ENCODE measurements around the gene SDF4.

DNA sequence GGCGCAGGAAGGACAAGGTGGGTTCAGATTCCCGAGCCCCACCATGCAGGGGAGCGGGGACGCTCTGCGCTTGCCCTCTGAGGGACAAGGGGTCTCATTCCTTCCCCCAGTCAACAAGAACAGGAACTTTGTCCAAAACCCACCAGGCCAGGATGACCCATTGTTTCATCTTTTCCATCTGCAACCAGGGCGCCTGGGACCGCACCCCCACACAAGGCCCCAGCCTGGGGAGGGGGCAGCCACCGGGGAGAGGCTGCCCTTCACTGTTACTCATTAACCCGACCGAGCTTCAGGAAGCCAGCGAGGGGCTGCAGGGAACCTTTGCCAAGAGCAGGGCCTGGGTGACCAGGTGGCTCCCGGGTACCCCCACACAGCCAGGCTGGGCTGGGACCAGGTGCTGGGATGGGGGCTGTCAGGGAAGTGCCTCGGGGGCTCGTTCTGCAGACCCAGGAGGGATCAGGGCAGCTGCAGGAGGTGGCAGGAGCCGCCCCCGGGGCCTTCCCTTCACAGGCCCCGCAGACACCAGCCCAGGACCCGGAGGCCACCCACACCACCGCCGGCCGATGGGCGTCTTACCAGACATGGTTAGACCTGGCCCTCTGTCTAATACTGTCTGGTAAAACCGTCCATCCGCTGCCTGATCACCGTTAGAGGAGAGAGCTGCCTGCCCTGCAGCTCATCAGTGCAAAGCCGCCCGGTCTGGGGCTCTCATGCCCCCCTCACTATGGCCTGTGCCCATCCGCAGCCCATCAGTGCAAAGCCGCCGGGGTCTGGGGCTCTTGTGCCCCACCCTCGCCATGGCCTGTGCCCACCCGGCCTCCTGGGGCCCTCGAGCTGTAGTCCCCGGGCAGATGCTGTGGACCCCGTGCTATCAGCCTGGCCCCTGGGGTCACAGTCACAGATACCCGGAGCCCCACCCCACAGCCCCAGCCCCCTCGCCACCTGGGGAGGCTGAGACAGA lies 63.1 kb downstream of the SDF4 start:
- TF ChIP-seq, protein P1, sequence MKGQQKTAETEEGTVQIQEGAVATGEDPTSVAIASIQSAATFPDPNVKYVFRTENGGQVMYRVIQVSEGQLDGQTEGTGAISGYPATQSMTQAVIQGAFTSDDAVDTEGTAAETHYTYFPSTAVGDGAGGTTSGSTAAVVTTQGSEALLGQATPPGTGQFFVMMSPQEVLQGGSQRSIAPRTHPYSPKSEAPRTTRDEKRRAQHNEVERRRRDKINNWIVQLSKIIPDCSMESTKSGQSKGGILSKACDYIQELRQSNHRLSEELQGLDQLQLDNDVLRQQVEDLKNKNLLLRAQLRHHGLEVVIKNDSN (IDR thresholded peaks at IDR 0.05): no peak
- TF ChIP-seq MAX (IDR thresholded peaks at IDR 0.05): no peak
- TF ChIP-seq YY1 (IDR thresholded peaks at IDR 0.05; ENCODE audit: low read depth): no peak
- no peak for TF ChIP-seq EP300 (IDR thresholded peaks at IDR 0.05; ENCODE audit: borderline replicate concordance)
- TF ChIP-seq ZBTB7A (IDR thresholded peaks at IDR 0.05; ENCODE audit: low read depth): no peak
- no peak for TF ChIP-seq CREB1 (IDR thresholded peaks at IDR 0.05; ENCODE audit: low read depth)
- TF ChIP-seq CEBPB (IDR thresholded peaks at IDR 0.05): no peak
- no peak for TF ChIP-seq RAD21 (IDR thresholded peaks at IDR 0.05; ENCODE audit: low read depth)
- no peak for TF ChIP-seq TEAD4 (IDR thresholded peaks at IDR 0.05)
- TF ChIP-seq NFIC (IDR thresholded peaks at IDR 0.05): no peak
- TF ChIP-seq, protein P2, sequence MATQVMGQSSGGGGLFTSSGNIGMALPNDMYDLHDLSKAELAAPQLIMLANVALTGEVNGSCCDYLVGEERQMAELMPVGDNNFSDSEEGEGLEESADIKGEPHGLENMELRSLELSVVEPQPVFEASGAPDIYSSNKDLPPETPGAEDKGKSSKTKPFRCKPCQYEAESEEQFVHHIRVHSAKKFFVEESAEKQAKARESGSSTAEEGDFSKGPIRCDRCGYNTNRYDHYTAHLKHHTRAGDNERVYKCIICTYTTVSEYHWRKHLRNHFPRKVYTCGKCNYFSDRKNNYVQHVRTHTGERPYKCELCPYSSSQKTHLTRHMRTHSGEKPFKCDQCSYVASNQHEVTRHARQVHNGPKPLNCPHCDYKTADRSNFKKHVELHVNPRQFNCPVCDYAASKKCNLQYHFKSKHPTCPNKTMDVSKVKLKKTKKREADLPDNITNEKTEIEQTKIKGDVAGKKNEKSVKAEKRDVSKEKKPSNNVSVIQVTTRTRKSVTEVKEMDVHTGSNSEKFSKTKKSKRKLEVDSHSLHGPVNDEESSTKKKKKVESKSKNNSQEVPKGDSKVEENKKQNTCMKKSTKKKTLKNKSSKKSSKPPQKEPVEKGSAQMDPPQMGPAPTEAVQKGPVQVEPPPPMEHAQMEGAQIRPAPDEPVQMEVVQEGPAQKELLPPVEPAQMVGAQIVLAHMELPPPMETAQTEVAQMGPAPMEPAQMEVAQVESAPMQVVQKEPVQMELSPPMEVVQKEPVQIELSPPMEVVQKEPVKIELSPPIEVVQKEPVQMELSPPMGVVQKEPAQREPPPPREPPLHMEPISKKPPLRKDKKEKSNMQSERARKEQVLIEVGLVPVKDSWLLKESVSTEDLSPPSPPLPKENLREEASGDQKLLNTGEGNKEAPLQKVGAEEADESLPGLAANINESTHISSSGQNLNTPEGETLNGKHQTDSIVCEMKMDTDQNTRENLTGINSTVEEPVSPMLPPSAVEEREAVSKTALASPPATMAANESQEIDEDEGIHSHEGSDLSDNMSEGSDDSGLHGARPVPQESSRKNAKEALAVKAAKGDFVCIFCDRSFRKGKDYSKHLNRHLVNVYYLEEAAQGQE (IDR thresholded peaks at IDR 0.05; ENCODE audit: low read depth): no peak
- TF ChIP-seq FOXM1 (IDR thresholded peaks at IDR 0.05; ENCODE audit: borderline replicate concordance, low read depth): no peak
- no peak for TF ChIP-seq EGR1 (IDR thresholded peaks at IDR 0.05)

Measured in Ishikawa (cell line).